ENCODE data around the gene LRP1.

The LRP1 gene

GRCh38 chr12:57133916-57134315 lies 5.6 kb downstream of the LRP1 start:
- Histone ChIP-seq H3K4me2 (ENCODE audit: low read length) (no peak overlapping the region), H3K4me3 (ENCODE audit: low read length) (no peak overlapping the region), H3K9me2 (replicated peaks; ENCODE audit: control insufficient read depth, low read length) (no peaks in the 10 kb centered on the region), H3K79me2 (ENCODE audit: control insufficient read depth, low read length) (no peaks in the 10 kb centered on the region), H3K36me3 (ENCODE audit: control insufficient read depth, low read length) (no peaks in the 10 kb centered on the region), H4K20me1 (ENCODE audit: control insufficient read depth, insufficient read depth, low read depth, low read length) (no peaks in the 10 kb centered on the region), H3K27me3 (ENCODE audit: control insufficient read depth, low read length) (peaks cover 46% of the 10 kb centered on the region), H3F3A (ENCODE audit: control insufficient read depth, insufficient read depth) (peaks cover 3% of the 10 kb centered on the region; the same call in 1 of the 2 replicates), H3K9me3 (ENCODE audit: control insufficient read depth, insufficient read depth, low read length) (no peaks in the 10 kb centered on the region), H3K27ac (ENCODE audit: low read depth, low read length) (no peak overlapping the region), H3K4me1 (ENCODE audit: control insufficient read depth, low read length) (peaks cover under 1% of the 10 kb centered on the region; the same call in 1 of the 2 replicates)
- TF ChIP-seq, protein P1, sequence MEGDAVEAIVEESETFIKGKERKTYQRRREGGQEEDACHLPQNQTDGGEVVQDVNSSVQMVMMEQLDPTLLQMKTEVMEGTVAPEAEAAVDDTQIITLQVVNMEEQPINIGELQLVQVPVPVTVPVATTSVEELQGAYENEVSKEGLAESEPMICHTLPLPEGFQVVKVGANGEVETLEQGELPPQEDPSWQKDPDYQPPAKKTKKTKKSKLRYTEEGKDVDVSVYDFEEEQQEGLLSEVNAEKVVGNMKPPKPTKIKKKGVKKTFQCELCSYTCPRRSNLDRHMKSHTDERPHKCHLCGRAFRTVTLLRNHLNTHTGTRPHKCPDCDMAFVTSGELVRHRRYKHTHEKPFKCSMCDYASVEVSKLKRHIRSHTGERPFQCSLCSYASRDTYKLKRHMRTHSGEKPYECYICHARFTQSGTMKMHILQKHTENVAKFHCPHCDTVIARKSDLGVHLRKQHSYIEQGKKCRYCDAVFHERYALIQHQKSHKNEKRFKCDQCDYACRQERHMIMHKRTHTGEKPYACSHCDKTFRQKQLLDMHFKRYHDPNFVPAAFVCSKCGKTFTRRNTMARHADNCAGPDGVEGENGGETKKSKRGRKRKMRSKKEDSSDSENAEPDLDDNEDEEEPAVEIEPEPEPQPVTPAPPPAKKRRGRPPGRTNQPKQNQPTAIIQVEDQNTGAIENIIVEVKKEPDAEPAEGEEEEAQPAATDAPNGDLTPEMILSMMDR (IDR thresholded peaks at IDR 0.05; ENCODE audit: low read depth, low read length, poor library complexity, severe bottlenecking), result no peak
- no peak for TF ChIP-seq EZH2phosphoT487 (IDR thresholded peaks at IDR 0.05; ENCODE audit: borderline replicate concordance, low read length)

- H3K9me3 ChIP-seq (ENCODE audit: control insufficient read depth, insufficient read depth, low read length), result no peaks in the 10 kb centered on the region
- no peak overlapping the region for H3K4me3 ChIP-seq (ENCODE audit: low read length)
- no peaks in the 10 kb centered on the region for H3K79me2 ChIP-seq (ENCODE audit: control insufficient read depth, low read length)
- peaks cover 38% of the 10 kb centered on the region for H3K27me3 ChIP-seq (ENCODE audit: control insufficient read depth, low read length)
- H3K4me1 ChIP-seq (ENCODE audit: control insufficient read depth, low read length), result no peaks in the 10 kb centered on the region
- H3K27ac ChIP-seq (ENCODE audit: low read depth, low read length), result no peak overlapping the region
- TF ChIP-seq, protein P1 (IDR thresholded peaks at IDR 0.05; ENCODE audit: low read depth, low read length, poor library complexity, severe bottlenecking), result no peak
- no peak for TF ChIP-seq EZH2phosphoT487 (IDR thresholded peaks at IDR 0.05; ENCODE audit: borderline replicate concordance, low read length)
- no peaks in the 10 kb centered on the region for H3K9me2 ChIP-seq (replicated peaks; ENCODE audit: control insufficient read depth, low read length)
- peaks cover 3% of the 10 kb centered on the region; the same call in 1 of the 2 replicates for H3F3A ChIP-seq (ENCODE audit: control insufficient read depth, insufficient read depth)
- no peak overlapping the region for H3K4me2 ChIP-seq (ENCODE audit: low read length)
- H3K36me3 ChIP-seq (ENCODE audit: control insufficient read depth, low read length), result no peaks in the 10 kb centered on the region
- H4K20me1 ChIP-seq (ENCODE audit: control insufficient read depth, insufficient read depth, low read depth, low read length), result no peaks in the 10 kb centered on the region
These were observed 6.7 kb downstream of the LRP1 start for GRCh38 chr12:57134949-57135348.

GRCh38 chr12:57135527-57136326 lies 7.4 kb downstream of the LRP1 start:
- H3K4me2 ChIP-seq (ENCODE audit: low read length), result no peak overlapping the region
- H3F3A ChIP-seq (ENCODE audit: control insufficient read depth, insufficient read depth), result peaks cover 3% of the 10 kb centered on the region; the same call in 1 of the 2 replicates
- H3K27ac ChIP-seq (ENCODE audit: low read depth, low read length), result no peak overlapping the region
- H3K36me3 ChIP-seq (ENCODE audit: control insufficient read depth, low read length), result no peaks in the 10 kb centered on the region
- H3K9me2 ChIP-seq (replicated peaks; ENCODE audit: control insufficient read depth, low read length), result no peaks in the 10 kb centered on the region
- H3K4me3 ChIP-seq (ENCODE audit: low read length), result no peak overlapping the region
- H3K9me3 ChIP-seq (ENCODE audit: control insufficient read depth, insufficient read depth, low read length), result no peaks in the 10 kb centered on the region
- H3K27me3 ChIP-seq (ENCODE audit: control insufficient read depth, low read length), result peaks cover 31% of the 10 kb centered on the region
- TF ChIP-seq, protein P1 (IDR thresholded peaks at IDR 0.05; ENCODE audit: low read depth, low read length, poor library complexity, severe bottlenecking), result no peak
- TF ChIP-seq EZH2phosphoT487 (IDR thresholded peaks at IDR 0.05; ENCODE audit: borderline replicate concordance, low read length), result no peak
- H3K4me1 ChIP-seq (ENCODE audit: control insufficient read depth, low read length), result no peaks in the 10 kb centered on the region
- H3K79me2 ChIP-seq (ENCODE audit: control insufficient read depth, low read length), result no peaks in the 10 kb centered on the region
- no peaks in the 10 kb centered on the region for H4K20me1 ChIP-seq (ENCODE audit: control insufficient read depth, insufficient read depth, low read depth, low read length)

Measured in DOHH2 (cell line).